SK-N-SH (cell line): ENCODE results near the gene MIF. TPM values are rescaled to one million over a fixed set of nuclear protein-coding genes. Genes with fewer than 3 reads are reported as not detected.

Experiments used
- CTCF ChIA-PET: fragments of 300-600, 350-600 bp; formaldehyde crosslinking; extraction: SDS; loops from one replicate; lab custom pipeline; 2021; lab: Yijun Ruan, JAX
- POLR2A ChIA-PET: fragments of 350-600 bp; sonication (Branson Sonifier 250); formaldehyde crosslinking; extraction: SDS; loops from one replicate; lab custom pipeline; 2020; ENCODE audit warnings: antibody characterized with exemption, inconsistent platforms; lab: Yijun Ruan, JAX
- DNase-seq: peaks from one replicate; pipeline ENCODE4 v3.0.0; 2012
- H2AFZ ChIP-seq: fragments of 200-600 bp; sonication (generic); 2 replicates; pipeline ENCODE4 v1.8.1; 2016; ENCODE audit warnings: antibody characterized with exemption, mild to moderate bottlenecking, low read depth
- H3F3A ChIP-seq: fragments of 200-600 bp; sonication (generic); replicated peaks from 2 replicates; pipeline ENCODE3; 2016; ENCODE audit warnings: antibody characterized with exemption, mild to moderate bottlenecking; ENCODE audit not compliant: insufficient read depth
- H3K27ac ChIP-seq, 2 experiments: fragments of 200-500 bp in 1 of 2; fragments of 200-600 bp in 1 of 2; sonication (Bioruptor generic) in 1 of 2; sonication (generic), shearing (Covaris generic) in 1 of 2; 2 replicates each; pipeline versions ENCODE4 v1.5.1 to v1.6.1; 2014 to 2016; ENCODE audit warnings: low read depth in 2 of 2, inconsistent platforms in 1 of 2, low read length in 1 of 2, mild to moderate bottlenecking in 1 of 2, mixed read lengths in 1 of 2
- H3K27me3 ChIP-seq: fragments of 200-600 bp; sonication (generic), shearing (Covaris generic); 2 replicates; pipeline ENCODE4 v1.6.1; 2016; ENCODE audit warnings: mixed run types; ENCODE audit not compliant: insufficient read depth
- H3K36me3 ChIP-seq, 2 experiments: fragments of 200-500 bp in 1 of 2; fragments of 200-600 bp in 1 of 2; sonication (Bioruptor generic) in 1 of 2; sonication (generic) in 1 of 2; replicated peaks in 1 of 2; 2 replicates each; pipeline versions ENCODE3 to v1.5.1; 2014 to 2016; ENCODE audit warnings: low read length in 1 of 2, mild to moderate bottlenecking in 1 of 2; ENCODE audit not compliant: insufficient read depth in 2 of 2, control insufficient read depth in 1 of 2
- H3K4me1 ChIP-seq, 2 experiments: fragments of 200-500 bp in 1 of 2; fragments of 200-600 bp in 1 of 2; sonication (Bioruptor generic) in 1 of 2; sonication (generic), shearing (Covaris generic) in 1 of 2; 2 replicates each; pipeline versions ENCODE4 v1.5.1 to v1.6.1; 2014 to 2016; ENCODE audit warnings: low read depth in 1 of 2, low read length in 1 of 2, mixed run types in 1 of 2; ENCODE audit not compliant: insufficient read depth in 2 of 2, control insufficient read depth in 1 of 2
- H3K4me2 ChIP-seq: fragments of 200-600 bp; sonication (generic), shearing (Covaris generic); 2 replicates; pipeline ENCODE4 v1.6.1; 2017; ENCODE audit warnings: mixed run types
- H3K4me3 ChIP-seq, 2 experiments: fragments of 200-500 bp in 1 of 2; fragments of 200-600 bp in 1 of 2; sonication (Bioruptor generic) in 1 of 2; sonication (generic), shearing (Covaris generic) in 1 of 2; 2 replicates each; pipeline versions ENCODE4 v1.5.1 to v1.8.1; 2014 to 2016; ENCODE audit warnings: low read depth in 2 of 2, inconsistent platforms in 1 of 2, low read length in 1 of 2, mild to moderate bottlenecking in 1 of 2, mixed read lengths in 1 of 2, moderate library complexity in 1 of 2
- H3K79me2 ChIP-seq: fragments of 200-600 bp; sonication (generic); 2 replicates; pipeline ENCODE4 v1.8.1; 2017; ENCODE audit warnings: mild to moderate bottlenecking; ENCODE audit not compliant: insufficient read depth
- H3K9ac ChIP-seq: fragments of 200-600 bp; sonication (generic); 2 replicates; pipeline ENCODE4 v1.6.1; 2017; ENCODE audit warnings: mixed run types
- H3K9me2 ChIP-seq: fragments of 200-600 bp; sonication (generic); 2 replicates; pipeline ENCODE4 v1.6.1; 2017; ENCODE audit warnings: mixed run types
- H3K9me3 ChIP-seq: fragments of 200-600 bp; sonication (generic); 2 replicates; pipeline ENCODE4 v1.6.1; 2017; ENCODE audit warnings: mixed run types, mild to moderate bottlenecking, moderate library complexity
- H4K20me1 ChIP-seq: fragments of 200-600 bp; sonication (generic); 2 replicates; pipeline ENCODE4 v1.6.1; 2017; ENCODE audit warnings: mild to moderate bottlenecking, mixed run types; ENCODE audit not compliant: insufficient read depth
- CHD2 ChIP-seq: fragments of 150-350 bp; IDR thresholded peaks from 2 replicates; pipeline ENCODE4 v1.6.1; 2018; ENCODE audit warnings: low read length; ENCODE audit not compliant: partially characterized antibody
- CTCF ChIP-seq: fragments of 200-600 bp; sonication (generic); IDR thresholded peaks from 2 replicates; pipeline ENCODE4 v1.6.1; 2017; ENCODE audit warnings: antibody characterized with exemption, mild to moderate bottlenecking, moderate library complexity
- GATA2 ChIP-seq: sonication (generic); formaldehyde crosslinking; IDR thresholded peaks from 2 replicates; pipeline ENCODE4 v1.5.0; 2020; ENCODE audit warnings: mild to moderate bottlenecking, missing genetic modification reagents
- NRF1 ChIP-seq: IDR thresholded peaks from 2 replicates; pipeline ENCODE4 v1.6.1; 2012; ENCODE audit warnings: low read depth, mild to moderate bottlenecking, low read length
- POLR2AphosphoS5 ChIP-seq: IDR thresholded peaks from 2 replicates; pipeline ENCODE4 v1.6.1; 2012; ENCODE audit warnings: low read depth, low read length
- RAD21 ChIP-seq: IDR thresholded peaks from 2 replicates; pipeline ENCODE4 v1.6.1; 2012; ENCODE audit warnings: mild to moderate bottlenecking, low read length
- TAF1 ChIP-seq: IDR thresholded peaks from 2 replicates; pipeline ENCODE4 v1.6.1; 2012; ENCODE audit warnings: low read depth, mild to moderate bottlenecking, low read length, moderate library complexity, borderline replicate concordance
- TCF12 ChIP-seq: IDR thresholded peaks from 2 replicates; pipeline ENCODE4 v1.4.0; 2012
- USF1 ChIP-seq: IDR thresholded peaks from 2 replicates; pipeline ENCODE4 v1.4.0; 2012; ENCODE audit warnings: low read depth, borderline replicate concordance
- WGBS: methylation state at CpG from one replicate; pipeline ENCODE4 v1.1.6; 2017; ENCODE audit warnings: low lambda C conversion rate; 5-methylcytosine and 5-hydroxymethylcytosine counted together
- polyA plus RNA-seq, 3 experiments: library from polyadenylated mRNA; depleted of rRNA; stranded (reverse); fragments of >200 nt; gene quantifications; 2 replicates each; pipeline ENCODE4 v1.2.3, GENCODE V29; 2012

The MIF gene
- polyA plus RNA-seq, 1 of the 3 experiments (the other 2 are of a cell fraction), result 565 TPM

GRCh38 chr22:23850136-23850611 is 44.0 kb upstream of the MIF start:
- H3K4me1 ChIP-seq, result peaks cover 4 to 30% of the 10 kb centered on the region in 2 experiments
- H4K20me1 ChIP-seq, result no peaks in the 10 kb centered on the region
- H3K79me2 ChIP-seq, result no peaks in the 10 kb centered on the region
- 88% methylated on average over 14 of the region's 16 CpGs for WGBS
- no peak overlapping the region for H3K27ac ChIP-seq
- no peak overlapping the region for H2AFZ ChIP-seq
- no peak overlapping the region for H3K4me3 ChIP-seq
- POLR2A ChIA-PET, result interaction anchor here (0.7 to 1.4 kb wide), 6 partner anchors 24 to 82 kb away, joined by 3 to 5 read pairs (median 3); partner anchors contain the start of genes CHCHD10, MMP11 and SMARCB1
- no peaks in the 10 kb centered on the region for H3K27me3 ChIP-seq
- H3K4me2 ChIP-seq, result no peak overlapping the region
- H3K9me2 ChIP-seq, result no peaks in the 10 kb centered on the region
- no peak overlapping the region for H3K9ac ChIP-seq
- H3K36me3 ChIP-seq, result no peaks in the 10 kb centered on the region
- DNase-seq, result no peak
- no peaks in the 10 kb centered on the region for H3F3A ChIP-seq
- CTCF ChIA-PET, result interaction anchor here (0.6 to 10.1 kb wide), 72 partner anchors 8 to 480 kb away, joined by 3 to 277 read pairs (median 4); partner anchors contain the start of genes C22orf15, CHCHD10, DERL3 and MMP11
- TF ChIP-seq RAD21, result no peak
- no peak for TF ChIP-seq CHD2
- no peak for TF ChIP-seq POLR2AphosphoS5
- TF ChIP-seq GATA2 (CRISPR knock-in tag), result no peak
- TF ChIP-seq TCF12, result no peak
- TF ChIP-seq, all 33 proteins: peak for 0
- H3K9me3 ChIP-seq, result no peaks in the 10 kb centered on the region

- Histone ChIP-seq H3K9me2 (no peaks in the 10 kb centered on the region), H2AFZ (peak overlapping the region; percentile 91), H4K20me1 (no peaks in the 10 kb centered on the region), H3K4me2 (peak overlapping the region; percentile 100), H3K4me3 (peak overlapping the region; percentile 87 to 88), H3F3A (peaks cover 6% of the 10 kb centered on the region), H3K27me3 (no peaks in the 10 kb centered on the region), H3K9ac (peak overlapping the region; percentile 72), H3K9me3 (no peaks in the 10 kb centered on the region), H3K36me3 (no peaks in the 10 kb centered on the region), H3K27ac (peak overlapping the region; percentile 59 to 97), H3K4me1 (peaks cover 0 to 22% of the 10 kb centered on the region in 2 experiments; a peak in 2 of 4 replicates), H3K79me2 (no peaks in the 10 kb centered on the region)
- TF ChIP-seq TAF1 (0 out of 2 replicates have a peak, but pooled peaks have one; percentile 2), USF1 (no peak), NRF1 (0 out of 2 replicates have a peak, but pooled peaks have one; percentile 12), CTCF (peak; percentile 22; the same call in 1 of the 2 replicates)
- peak; percentile 63 for DNase-seq
- ChIA-PET POLR2A (interaction anchor here (0.6 to 1.6 kb wide), 9 partner anchors 9 to 108 kb away, joined by 3 to 15 read pairs (median 4); partner anchors contain the start of genes CHCHD10 and MIF), CTCF (interaction anchor here (0.8 to 3.2 kb wide), 18 partner anchors 8 to 338 kb away, joined by 3 to 35 read pairs (median 4); partner anchors contain the start of genes CHCHD10 and MIF)
- WGBS, result 7% methylated on average over 33 of the region's 58 CpGs
These were observed 37.2 kb upstream of the MIF start for GRCh38 chr22:23856721-23857605.
